Lower lobe of right lung (tissue), 2 donors: Measurements from ENCODE around the gene SC5D. TPM values are rescaled to one million over a fixed set of nuclear protein-coding genes. Genes with fewer than 3 reads are reported as not detected.

Experiments
- ATAC-seq, 2 donors: fragments of 200-7000 bp; cut with Tn5 transposase; one replicate each; pipeline ENCODE4 v1.9.1; 2020 to 2022; ENCODE audit warnings: mild to moderate bottlenecking in 2 of 2, moderate library complexity in 2 of 2
- DNase-seq: peaks from one replicate; pipeline ENCODE4 v3.0.0-alpha.2; 2020
- H3K27ac ChIP-seq: fragments of 200-600 bp; one replicate; pipeline ENCODE4 v1.8.0; 2022
- H3K27me3 ChIP-seq: fragments of 200-600 bp; one replicate; pipeline ENCODE4 v1.8.0; 2022; ENCODE audit warnings: low read depth
- H3K36me3 ChIP-seq: fragments of 200-600 bp; one replicate; pipeline ENCODE4 v1.8.0; 2022; ENCODE audit warnings: mild to moderate bottlenecking
- H3K4me1 ChIP-seq: fragments of 200-600 bp; one replicate; pipeline ENCODE4 v1.8.0; 2022
- H3K4me3 ChIP-seq: fragments of 200-600 bp; one replicate; pipeline ENCODE4 v1.8.0; 2022; ENCODE audit warnings: mild to moderate bottlenecking
- H3K9me3 ChIP-seq: fragments of 200-600 bp; one replicate; pipeline ENCODE4 v1.8.0; 2022
- intact Hi-C: fragments of 100-400 bp; cut with DNase I; formaldehyde crosslinking; loops from one replicate; pipeline ENCODE4 v1.11.0; 2022
- long read RNA-seq: library from polyadenylated mRNA; unstranded; transcript quantifications from one replicate; pipeline ENCODE4 v2.0.0, GENCODE V29; 2021
- total RNA-seq: library from RNA; stranded (reverse); fragmentation: NEBNext Ultra II Directional; extraction: Animal tissue kit (Norgen Biotek cat#: 25700); gene quantifications from one replicate; pipeline ENCODE4 v1.2.1, GENCODE V29; 2021
- TF ChIP-seq, protein P1 (sequence below): fragments of 200-600 bp; IDR thresholded peaks from one replicate; pipeline ENCODE4 v1.8.0; 2022; ENCODE audit warnings: antibody characterized with exemption, mild to moderate bottlenecking
- donor health status: DM: no; HTN: yes; CAD: no; lungs with severe emphysema.

The SC5D gene, protein sequence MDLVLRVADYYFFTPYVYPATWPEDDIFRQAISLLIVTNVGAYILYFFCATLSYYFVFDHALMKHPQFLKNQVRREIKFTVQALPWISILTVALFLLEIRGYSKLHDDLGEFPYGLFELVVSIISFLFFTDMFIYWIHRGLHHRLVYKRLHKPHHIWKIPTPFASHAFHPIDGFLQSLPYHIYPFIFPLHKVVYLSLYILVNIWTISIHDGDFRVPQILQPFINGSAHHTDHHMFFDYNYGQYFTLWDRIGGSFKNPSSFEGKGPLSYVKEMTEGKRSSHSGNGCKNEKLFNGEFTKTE
- total RNA-seq = 56.0 TPM
- long read RNA-seq, transcript SC5D-201 (5 exons, 2,456 nt) = major isoform, 45 of 50 reads
- long read RNA-seq, partial matches to known transcripts = 1 of 50 reads
- long read RNA-seq, other reads (novel, unspliced or antisense) = 1 of 50 reads

DNA sequence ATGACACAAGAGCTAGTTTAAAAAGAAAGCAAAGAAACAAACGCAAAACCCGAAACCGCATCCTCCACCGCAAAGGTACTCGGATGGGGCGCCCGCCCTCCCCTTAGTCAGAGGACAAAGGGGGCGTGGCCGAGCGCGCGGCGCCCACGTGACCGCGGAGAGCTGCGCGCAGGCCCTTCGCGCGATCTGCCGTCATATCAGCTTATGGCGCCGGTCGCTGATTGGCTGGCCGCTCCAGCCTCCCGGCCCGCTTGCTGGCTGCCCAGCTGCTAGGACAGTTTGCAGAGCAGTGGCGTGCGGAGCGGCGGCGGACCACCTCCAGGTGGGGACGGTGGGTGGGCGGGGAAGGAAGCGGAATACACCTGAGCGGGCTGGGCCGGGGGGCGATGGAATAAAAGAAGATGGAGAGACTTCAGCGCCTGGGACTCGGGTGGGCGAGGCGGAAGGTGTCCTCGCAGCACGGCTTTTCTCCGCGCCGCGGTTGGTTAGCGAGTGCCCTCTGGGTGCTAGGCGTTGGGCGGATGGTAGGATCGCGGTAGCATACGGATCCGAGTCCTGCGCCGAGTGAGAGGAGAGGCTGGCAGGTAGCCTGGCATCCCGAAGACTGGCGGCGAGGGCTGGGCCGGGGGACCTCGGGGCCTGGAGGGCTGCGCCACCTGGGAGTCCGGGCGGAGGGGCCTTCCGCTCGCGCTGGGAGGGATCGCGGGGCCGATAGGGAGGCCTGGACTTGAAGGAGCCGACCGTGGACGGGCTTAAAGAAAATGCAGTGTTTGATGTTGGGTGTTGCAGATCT, at the start of gene SC5D:
TSS of gene SC5D (plus strand) at position 277 of the 793 bp plus-strand sequence. CDS start 10,605 bp downstream, outside the sequence.
- no peaks in the 10 kb centered on the region for H3K9me3 ChIP-seq
- peak; percentile 97 for DNase-seq
- no peaks in the 10 kb centered on the region for H3K27me3 ChIP-seq

DNA sequence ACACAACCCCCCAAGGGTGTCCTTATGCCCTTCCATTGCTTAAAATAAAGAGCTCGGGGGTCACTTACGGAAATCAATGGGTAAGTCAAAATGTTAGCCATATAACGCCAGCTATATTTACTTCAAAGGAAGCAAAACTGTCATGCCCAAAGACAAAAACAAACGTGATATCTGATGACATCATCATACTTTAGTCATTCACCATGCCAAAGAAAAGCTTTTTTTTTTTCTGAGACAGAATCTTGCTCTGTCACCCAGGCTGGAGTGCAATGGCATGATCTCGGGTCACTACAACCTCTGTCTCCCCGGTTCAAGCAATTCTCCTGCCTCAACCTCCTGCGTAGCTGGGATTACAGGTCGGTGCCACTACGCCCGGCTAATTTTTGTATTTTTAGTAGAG, 47.7 kb upstream of the SC5D start:
- no peaks in the 10 kb centered on the region for H3K4me1 ChIP-seq
- no peak for DNase-seq
- no peaks in the 10 kb centered on the region for H3K36me3 ChIP-seq
- TF ChIP-seq, protein P1, sequence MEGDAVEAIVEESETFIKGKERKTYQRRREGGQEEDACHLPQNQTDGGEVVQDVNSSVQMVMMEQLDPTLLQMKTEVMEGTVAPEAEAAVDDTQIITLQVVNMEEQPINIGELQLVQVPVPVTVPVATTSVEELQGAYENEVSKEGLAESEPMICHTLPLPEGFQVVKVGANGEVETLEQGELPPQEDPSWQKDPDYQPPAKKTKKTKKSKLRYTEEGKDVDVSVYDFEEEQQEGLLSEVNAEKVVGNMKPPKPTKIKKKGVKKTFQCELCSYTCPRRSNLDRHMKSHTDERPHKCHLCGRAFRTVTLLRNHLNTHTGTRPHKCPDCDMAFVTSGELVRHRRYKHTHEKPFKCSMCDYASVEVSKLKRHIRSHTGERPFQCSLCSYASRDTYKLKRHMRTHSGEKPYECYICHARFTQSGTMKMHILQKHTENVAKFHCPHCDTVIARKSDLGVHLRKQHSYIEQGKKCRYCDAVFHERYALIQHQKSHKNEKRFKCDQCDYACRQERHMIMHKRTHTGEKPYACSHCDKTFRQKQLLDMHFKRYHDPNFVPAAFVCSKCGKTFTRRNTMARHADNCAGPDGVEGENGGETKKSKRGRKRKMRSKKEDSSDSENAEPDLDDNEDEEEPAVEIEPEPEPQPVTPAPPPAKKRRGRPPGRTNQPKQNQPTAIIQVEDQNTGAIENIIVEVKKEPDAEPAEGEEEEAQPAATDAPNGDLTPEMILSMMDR = no peak
- no peaks in the 10 kb centered on the region for H3K27me3 ChIP-seq
- intact Hi-C loops = no loop called here
- no peak overlapping the region for H3K27ac ChIP-seq
- no peak for ATAC-seq
- no peak overlapping the region for H3K4me3 ChIP-seq
- no peaks in the 10 kb centered on the region for H3K9me3 ChIP-seq

More for the DNA sequence above, at the start of gene SC5D:
- H3K4me1 ChIP-seq = peaks cover 17% of the 10 kb centered on the region
- intact Hi-C loops = no loop called here
- TF ChIP-seq, protein P1 = no peak
- H3K4me3 ChIP-seq = peak within 1 kb of the TSS; percentile 87
- no peaks in the 10 kb centered on the region for H3K36me3 ChIP-seq
- peak; percentile 99 to 100 for ATAC-seq
- H3K27ac ChIP-seq = peak within 1 kb of the TSS; percentile 92

DNA sequence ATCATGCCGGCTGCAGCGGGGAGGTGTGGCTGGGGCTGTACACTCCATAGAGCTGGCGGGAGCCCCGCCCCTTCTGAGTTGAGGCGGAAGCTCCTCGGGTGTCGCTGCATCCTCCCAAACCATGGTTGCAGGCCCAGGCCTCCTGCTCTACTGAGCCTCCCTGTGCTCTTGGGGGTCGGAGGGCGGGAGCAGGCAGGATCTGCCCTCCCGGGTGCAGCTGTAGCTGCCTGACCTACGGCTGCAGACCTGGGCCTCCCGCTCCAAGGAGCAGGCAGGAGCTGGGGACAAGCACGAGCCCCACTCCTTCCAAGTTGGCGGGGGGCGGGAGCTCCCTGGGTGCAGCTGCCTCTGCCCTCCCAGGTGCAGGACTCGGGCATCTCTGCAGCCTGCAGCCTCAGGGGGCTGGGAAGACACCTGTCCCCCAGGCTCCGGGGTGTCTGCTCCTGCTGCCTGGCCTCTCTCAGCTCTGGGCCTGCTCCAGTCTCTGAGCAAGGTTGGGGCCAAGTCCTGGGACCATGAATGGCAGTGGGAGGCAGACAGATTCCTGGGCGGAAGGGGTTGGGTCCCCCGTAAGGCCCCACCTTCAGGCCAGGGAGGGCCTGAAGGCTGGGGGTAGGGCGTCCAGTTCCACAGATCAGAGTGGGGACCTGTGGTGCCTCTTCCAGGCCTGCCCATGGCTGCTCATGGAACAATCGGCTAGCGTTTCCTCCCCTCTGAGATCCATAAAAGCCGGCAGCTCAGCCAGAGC, 46.4 kb upstream of the SC5D start:
- intact Hi-C loops = no loop called here
- Histone ChIP-seq H3K36me3 (no peaks in the 10 kb centered on the region), H3K27ac (no peak overlapping the region), H3K9me3 (no peaks in the 10 kb centered on the region), H3K27me3 (no peaks in the 10 kb centered on the region), H3K4me3 (no peak overlapping the region), H3K4me1 (no peaks in the 10 kb centered on the region)
- ATAC-seq = no peak
- DNase-seq = no peak
- TF ChIP-seq, protein P1 = no peak

DNA sequence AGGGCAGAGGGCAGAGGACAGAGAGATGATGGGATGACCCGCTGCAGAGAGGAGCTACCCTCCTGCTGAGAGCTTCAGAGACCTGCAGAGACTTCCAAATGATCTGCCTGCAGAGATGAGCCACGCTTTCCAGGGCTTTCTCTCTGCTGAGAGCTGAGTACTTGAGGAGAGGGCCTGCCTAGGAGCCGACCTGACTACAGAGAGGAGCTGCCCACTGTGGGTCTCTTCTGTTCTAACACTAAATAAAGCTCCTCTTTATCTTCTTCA, 45.9 kb upstream of the SC5D start:
- no peaks in the 10 kb centered on the region for H3K4me1 ChIP-seq
- H3K27ac ChIP-seq = no peak overlapping the region
- intact Hi-C loops = no loop called here
- H3K4me3 ChIP-seq = no peak overlapping the region
- no peaks in the 10 kb centered on the region for H3K9me3 ChIP-seq
- TF ChIP-seq, protein P1 = no peak
- no peaks in the 10 kb centered on the region for H3K36me3 ChIP-seq
- DNase-seq = no peak
- no peak for ATAC-seq
- H3K27me3 ChIP-seq = no peaks in the 10 kb centered on the region

DNA sequence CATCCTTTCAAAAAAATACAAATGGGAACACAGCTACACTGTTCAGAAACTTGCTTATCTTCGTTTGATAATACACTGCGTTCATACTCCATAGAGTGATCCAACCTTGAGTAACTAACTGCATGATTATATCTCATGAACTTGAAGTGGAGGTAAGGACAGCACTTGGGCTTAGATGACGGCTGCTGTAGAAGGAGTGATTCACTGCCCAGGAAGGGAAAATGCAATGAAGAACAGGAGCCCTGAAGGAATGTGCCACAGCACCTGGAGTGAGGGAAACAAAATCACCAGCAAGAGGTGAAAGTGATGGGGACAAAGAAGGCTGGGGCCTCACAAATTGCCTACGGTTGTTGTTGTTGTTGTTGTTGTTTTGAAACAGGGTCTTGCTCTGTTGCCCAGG, 44.1 kb upstream of the SC5D start:
- Histone ChIP-seq H3K36me3 (no peaks in the 10 kb centered on the region), H3K27me3 (no peaks in the 10 kb centered on the region), H3K27ac (no peak overlapping the region), H3K4me3 (no peak overlapping the region), H3K9me3 (no peaks in the 10 kb centered on the region), H3K4me1 (peaks cover under 1% of the 10 kb centered on the region)
- TF ChIP-seq, protein P1 = no peak
- ATAC-seq (peak; percentile 43 to 61), DNase-seq (no peak)
- intact Hi-C loops = no loop called here
